ENCODE results near the gene GSTA4.

DNA sequence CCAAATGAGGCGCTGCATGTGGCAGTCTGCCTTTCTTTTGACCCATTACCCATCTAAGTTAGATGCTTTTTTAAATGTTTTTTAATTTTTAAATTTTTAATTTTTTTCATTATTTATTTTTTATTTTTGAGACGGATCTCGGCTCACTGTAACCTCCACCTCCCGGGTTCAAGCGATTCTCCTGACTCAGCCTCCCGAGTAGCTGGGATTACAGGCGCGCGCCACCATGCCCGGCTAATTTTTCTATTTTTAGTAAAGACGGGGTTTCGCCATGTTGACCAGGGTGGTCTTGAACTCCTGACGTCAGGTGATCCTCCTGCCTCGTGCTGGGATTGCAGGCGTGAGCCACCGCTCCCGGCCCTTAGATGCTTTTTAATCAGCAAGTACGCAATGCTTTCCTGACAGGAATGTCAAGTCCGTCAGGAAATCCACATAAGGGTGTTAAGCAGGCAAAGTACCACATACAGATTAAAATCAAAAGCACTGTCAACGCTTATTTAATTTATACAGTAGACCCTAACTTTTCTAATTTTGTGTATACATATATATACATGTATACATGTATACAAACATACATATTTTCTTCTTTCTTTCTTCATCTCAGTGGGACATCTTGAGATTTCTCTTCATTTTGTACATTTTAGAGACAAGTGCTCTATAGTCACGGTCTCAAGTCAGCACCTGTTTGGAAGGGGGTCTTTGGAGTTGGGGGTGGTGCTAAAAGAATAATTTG is 995 bp upstream of the GSTA4 start:
- TF ChIP-seq ESRRG (CRISPR knock-in tag; IDR thresholded peaks at IDR 0.05), result no peak
- no peak for TF ChIP-seq GLIS3 (CRISPR knock-in tag; IDR thresholded peaks at IDR 0.05)
- peak; percentile 79 for TF ChIP-seq CREB5 (CRISPR knock-in tag; IDR thresholded peaks at IDR 0.05; ENCODE audit: low read depth)
- TF ChIP-seq ZNF70 (CRISPR knock-in tag; IDR thresholded peaks at IDR 0.05), result no peak
- TF ChIP-seq, protein P1, sequence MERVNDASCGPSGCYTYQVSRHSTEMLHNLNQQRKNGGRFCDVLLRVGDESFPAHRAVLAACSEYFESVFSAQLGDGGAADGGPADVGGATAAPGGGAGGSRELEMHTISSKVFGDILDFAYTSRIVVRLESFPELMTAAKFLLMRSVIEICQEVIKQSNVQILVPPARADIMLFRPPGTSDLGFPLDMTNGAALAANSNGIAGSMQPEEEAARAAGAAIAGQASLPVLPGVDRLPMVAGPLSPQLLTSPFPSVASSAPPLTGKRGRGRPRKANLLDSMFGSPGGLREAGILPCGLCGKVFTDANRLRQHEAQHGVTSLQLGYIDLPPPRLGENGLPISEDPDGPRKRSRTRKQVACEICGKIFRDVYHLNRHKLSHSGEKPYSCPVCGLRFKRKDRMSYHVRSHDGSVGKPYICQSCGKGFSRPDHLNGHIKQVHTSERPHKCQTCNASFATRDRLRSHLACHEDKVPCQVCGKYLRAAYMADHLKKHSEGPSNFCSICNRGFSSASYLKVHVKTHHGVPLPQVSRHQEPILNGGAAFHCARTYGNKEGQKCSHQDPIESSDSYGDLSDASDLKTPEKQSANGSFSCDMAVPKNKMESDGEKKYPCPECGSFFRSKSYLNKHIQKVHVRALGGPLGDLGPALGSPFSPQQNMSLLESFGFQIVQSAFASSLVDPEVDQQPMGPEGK (CRISPR knock-in tag; IDR thresholded peaks at IDR 0.05; ENCODE audit: borderline replicate concordance), result no peak
- TF ChIP-seq, protein P2, sequence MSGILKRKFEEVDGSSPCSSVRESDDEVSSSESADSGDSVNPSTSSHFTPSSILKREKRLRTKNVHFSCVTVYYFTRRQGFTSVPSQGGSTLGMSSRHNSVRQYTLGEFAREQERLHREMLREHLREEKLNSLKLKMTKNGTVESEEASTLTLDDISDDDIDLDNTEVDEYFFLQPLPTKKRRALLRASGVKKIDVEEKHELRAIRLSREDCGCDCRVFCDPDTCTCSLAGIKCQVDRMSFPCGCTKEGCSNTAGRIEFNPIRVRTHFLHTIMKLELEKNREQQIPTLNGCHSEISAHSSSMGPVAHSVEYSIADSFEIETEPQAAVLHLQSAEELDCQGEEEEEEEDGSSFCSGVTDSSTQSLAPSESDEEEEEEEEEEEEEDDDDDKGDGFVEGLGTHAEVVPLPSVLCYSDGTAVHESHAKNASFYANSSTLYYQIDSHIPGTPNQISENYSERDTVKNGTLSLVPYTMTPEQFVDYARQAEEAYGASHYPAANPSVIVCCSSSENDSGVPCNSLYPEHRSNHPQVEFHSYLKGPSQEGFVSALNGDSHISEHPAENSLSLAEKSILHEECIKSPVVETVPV (CRISPR knock-in tag; IDR thresholded peaks at IDR 0.05), result peak; percentile 62; the same call in 1 of the 2 replicates
- TF ChIP-seq ARNTL (CRISPR knock-in tag; IDR thresholded peaks at IDR 0.05; ENCODE audit: borderline replicate concordance, low read depth), result 0 out of 2 replicates have a peak, but pooled peaks have one; percentile 73

Data from SK-N-SH treated with all-trans-retinoic acid at 6 μM for 48 hours (cell line).